GM12873 (cell line): ENCODE measurements around the gene TIFAB.

Source experiments
- CTCF ChIP-seq: IDR thresholded peaks from 2 replicates; pipeline ENCODE4 v1.5.1; 2012; ENCODE audit warnings: low read depth, mild to moderate bottlenecking, moderate library complexity, low read length, control low read depth; ENCODE audit not compliant: insufficient read depth; ENCODE audit errors: missing control alignments

Gene TIFAB

GRCh38 chr5:135452321-135453030 is at the start of gene TIFAB:
Gene TIFAB, minus strand, starts transcription at chr5:135452351. Its CDS starts 2,412 bp downstream, at chr5:135449939.
- no peak for TF ChIP-seq CTCF

- TF ChIP-seq CTCF: no peak
Observed at GRCh38 chr5:135498637-135498995, 46.5 kb upstream of the TIFAB start.

GRCh38 chr5:135497971-135498636 is 46.0 kb upstream of the TIFAB start:
- TF ChIP-seq CTCF: no peak

GRCh38 chr5:135494196-135494595 is 42.0 kb upstream of the TIFAB start:
- no peak for TF ChIP-seq CTCF

GRCh38 chr5:135493406-135494180 is 41.4 kb upstream of the TIFAB start:
- no peak for TF ChIP-seq CTCF

- TF ChIP-seq CTCF: no peak
Observed at GRCh38 chr5:135492319-135492626, 40.1 kb upstream of the TIFAB start.

GRCh38 chr5:135491552-135492318 is 39.6 kb upstream of the TIFAB start:
- TF ChIP-seq CTCF: no peak
